ENCODE measurements around the gene GLCCI1. TPM values are rescaled to one million over a fixed set of nuclear protein-coding genes. Genes with fewer than 3 reads are reported as not detected.

The GLCCI1 gene
- total and polyA plus RNA-seq, 2 donors (not counting 3 experiments of a cell fraction or from before 2014, with no cell fraction given) = 2.3 to 5.6 TPM

DNA sequence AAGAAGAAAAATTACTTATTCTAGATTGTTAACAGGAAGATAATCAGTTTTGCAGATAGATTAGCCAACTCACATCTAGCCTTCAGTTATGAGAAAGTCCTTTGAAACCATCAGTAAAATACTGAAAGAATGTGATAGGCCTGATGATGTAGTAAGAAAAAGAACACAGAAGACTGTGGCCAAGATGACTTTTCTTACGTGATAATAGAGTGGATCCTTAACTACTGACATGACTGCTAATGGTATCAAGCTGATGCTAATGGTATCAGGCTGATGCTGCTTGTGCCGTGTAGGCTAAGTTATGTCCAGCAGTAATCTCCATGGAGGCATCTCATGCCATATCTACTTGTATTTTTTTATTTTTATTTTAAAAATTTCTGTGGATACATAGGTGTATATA is 114.2 kb downstream of the GLCCI1 start:
- intact Hi-C loops (cut with micrococcal nuclease) = no loop called here
- Histone ChIP-seq H2AFZ (ENCODE audit: low read depth, low read length) (no peak overlapping the region), H3K79me2 (ENCODE audit: control insufficient read depth, insufficient read depth, low read length) (no peaks in the 10 kb centered on the region), H3K4me2 (ENCODE audit: insufficient read depth, low read length) (no peak overlapping the region), H3K27me3 (ENCODE audit: control insufficient read depth in 2 of 2, insufficient read depth in 2 of 2, low read length in 2 of 2) (no peaks in the 10 kb centered on the region), H3K9me3 (replicated peaks; ENCODE audit: control insufficient read depth, insufficient read depth, low read length) (no peaks in the 10 kb centered on the region), H3K4me1 (ENCODE audit: control insufficient read depth, extremely low read depth, insufficient read depth, low read length) (no peaks in the 10 kb centered on the region), H3K36me3 (ENCODE audit: control insufficient read depth in 2 of 2, extremely low read depth in 1 of 2, insufficient read depth in 2 of 2, low read length in 2 of 2) (no peaks in the 10 kb centered on the region), H3K4me3 (replicated peaks in 1 of 3; ENCODE audit: insufficient read depth in 1 of 3, low read depth in 1 of 3, low read length in 3 of 3) (no peak overlapping the region), H3K9me1 (replicated peaks; ENCODE audit: control insufficient read depth, extremely low read depth, insufficient read depth, low read length) (no peaks in the 10 kb centered on the region), H4K20me1 (replicated peaks; ENCODE audit: control insufficient read depth, extremely low read depth, insufficient read depth, low read length) (no peaks in the 10 kb centered on the region), H3K27ac (ENCODE audit: insufficient read depth, low read depth, low read length) (no peak overlapping the region), H3K9ac (replicated peaks; ENCODE audit: extremely low read depth, insufficient read depth, low read length) (no peak overlapping the region)
- TF ChIP-seq POLR2AphosphoS5 (IDR thresholded peaks at IDR 0.05; ENCODE audit: insufficient read depth, low read depth, low read length) = no peak
- no peak for TF ChIP-seq MYC (IDR thresholded peaks at IDR 0.05; ENCODE audit: low read depth, low read length)
- TF ChIP-seq JUN (IDR thresholded peaks at IDR 0.05; ENCODE audit: borderline replicate concordance, insufficient read depth, insufficient read length, low read depth) = no peak
- TF ChIP-seq EZH2 (IDR thresholded peaks at IDR 0.05; ENCODE audit: borderline replicate concordance, low read depth, low read length, severe bottlenecking) = no peak
- TF ChIP-seq, protein P1, sequence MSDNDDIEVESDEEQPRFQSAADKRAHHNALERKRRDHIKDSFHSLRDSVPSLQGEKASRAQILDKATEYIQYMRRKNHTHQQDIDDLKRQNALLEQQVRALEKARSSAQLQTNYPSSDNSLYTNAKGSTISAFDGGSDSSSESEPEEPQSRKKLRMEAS (IDR thresholded peaks at IDR 0.05; ENCODE audit: insufficient read depth, insufficient read length) = no peak
- TF ChIP-seq, protein P2, sequence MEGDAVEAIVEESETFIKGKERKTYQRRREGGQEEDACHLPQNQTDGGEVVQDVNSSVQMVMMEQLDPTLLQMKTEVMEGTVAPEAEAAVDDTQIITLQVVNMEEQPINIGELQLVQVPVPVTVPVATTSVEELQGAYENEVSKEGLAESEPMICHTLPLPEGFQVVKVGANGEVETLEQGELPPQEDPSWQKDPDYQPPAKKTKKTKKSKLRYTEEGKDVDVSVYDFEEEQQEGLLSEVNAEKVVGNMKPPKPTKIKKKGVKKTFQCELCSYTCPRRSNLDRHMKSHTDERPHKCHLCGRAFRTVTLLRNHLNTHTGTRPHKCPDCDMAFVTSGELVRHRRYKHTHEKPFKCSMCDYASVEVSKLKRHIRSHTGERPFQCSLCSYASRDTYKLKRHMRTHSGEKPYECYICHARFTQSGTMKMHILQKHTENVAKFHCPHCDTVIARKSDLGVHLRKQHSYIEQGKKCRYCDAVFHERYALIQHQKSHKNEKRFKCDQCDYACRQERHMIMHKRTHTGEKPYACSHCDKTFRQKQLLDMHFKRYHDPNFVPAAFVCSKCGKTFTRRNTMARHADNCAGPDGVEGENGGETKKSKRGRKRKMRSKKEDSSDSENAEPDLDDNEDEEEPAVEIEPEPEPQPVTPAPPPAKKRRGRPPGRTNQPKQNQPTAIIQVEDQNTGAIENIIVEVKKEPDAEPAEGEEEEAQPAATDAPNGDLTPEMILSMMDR (IDR thresholded peaks at IDR 0.05; ENCODE audit: extremely low read depth in 1 of 2, insufficient read depth in 1 of 2, low read depth in 1 of 2, low read length in 2 of 2) = no peak
- no peak for TF ChIP-seq POLR2A (IDR thresholded peaks at IDR 0.05; ENCODE audit: low read depth, low read length)
- no peak for TF ChIP-seq FOS (IDR thresholded peaks at IDR 0.05; ENCODE audit: borderline replicate concordance, insufficient read depth, low read length)
- TF ChIP-seq GATA2 (IDR thresholded peaks at IDR 0.05; ENCODE audit: insufficient read depth, insufficient read length, low read depth, low read length) = no peak
- DNase-seq (ENCODE audit: low read depth, low spot score) (no peak), FAIRE-seq (no peak)
- ChIA-PET POLR2A (no interaction called here), CTCF (interaction anchor here (1.7 kb wide), 1 partner anchor 401 kb away, joined by 3 read pairs; no protein-coding TSS in a partner anchor)
- dilution Hi-C loops (cut with MboI; ENCODE audit: extremely low pct_ligation_motif_present, low sequenced_read_pairs) = no loop called here
- BruUV-seq (replicated peaks) = no TSS peak
